Frontal cortex (tissue), 4 donors: ENCODE results near the gene AMPD3. TPM values are rescaled to one million over a fixed set of nuclear protein-coding genes. Genes with fewer than 3 reads are reported as not detected.

Experiments used
- DNase-seq, 2 donors: peaks; one replicate each; pipeline ENCODE4 v3.0.0; 2012; ENCODE audit warnings: low spot score in 2 of 2
- FAIRE-seq: peaks from 2 replicates; lab custom pipeline; 2012; peaks lifted over from hg19 to GRCh38; lab: Jason Lieb, UNC
- total RNA-seq: library from RNA; depleted of rRNA; stranded (reverse); fragments of >200 nt; gene quantifications from one replicate; pipeline ENCODE4 v1.2.3, GENCODE V29; 2014
- donor health status: control.
- donor health status: control.
- donor health status: control.

Gene AMPD3
- total RNA-seq, 1 donor from 2014 or later: 0.82 TPM

DNA sequence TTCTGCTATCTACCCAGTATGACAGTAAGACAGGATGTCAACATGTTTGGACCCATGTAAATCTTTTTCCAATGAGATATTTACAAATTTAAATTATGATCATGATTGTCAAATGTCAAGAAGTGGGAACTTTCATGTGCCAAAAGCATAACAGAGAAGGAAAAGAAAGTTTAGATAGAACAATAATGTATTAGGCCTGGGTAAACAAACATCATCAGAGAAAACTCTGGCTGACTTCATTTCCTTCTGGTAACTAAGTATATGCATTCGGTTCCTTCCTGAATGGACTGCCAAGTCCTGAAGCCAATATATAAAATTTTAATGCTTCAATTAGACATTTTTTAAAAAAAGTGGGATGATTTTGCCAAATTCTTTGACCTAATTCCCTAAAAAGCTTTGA, 69.4 kb downstream of the AMPD3 start:
- DNase-seq (no peak), FAIRE-seq (no peak)

DNA sequence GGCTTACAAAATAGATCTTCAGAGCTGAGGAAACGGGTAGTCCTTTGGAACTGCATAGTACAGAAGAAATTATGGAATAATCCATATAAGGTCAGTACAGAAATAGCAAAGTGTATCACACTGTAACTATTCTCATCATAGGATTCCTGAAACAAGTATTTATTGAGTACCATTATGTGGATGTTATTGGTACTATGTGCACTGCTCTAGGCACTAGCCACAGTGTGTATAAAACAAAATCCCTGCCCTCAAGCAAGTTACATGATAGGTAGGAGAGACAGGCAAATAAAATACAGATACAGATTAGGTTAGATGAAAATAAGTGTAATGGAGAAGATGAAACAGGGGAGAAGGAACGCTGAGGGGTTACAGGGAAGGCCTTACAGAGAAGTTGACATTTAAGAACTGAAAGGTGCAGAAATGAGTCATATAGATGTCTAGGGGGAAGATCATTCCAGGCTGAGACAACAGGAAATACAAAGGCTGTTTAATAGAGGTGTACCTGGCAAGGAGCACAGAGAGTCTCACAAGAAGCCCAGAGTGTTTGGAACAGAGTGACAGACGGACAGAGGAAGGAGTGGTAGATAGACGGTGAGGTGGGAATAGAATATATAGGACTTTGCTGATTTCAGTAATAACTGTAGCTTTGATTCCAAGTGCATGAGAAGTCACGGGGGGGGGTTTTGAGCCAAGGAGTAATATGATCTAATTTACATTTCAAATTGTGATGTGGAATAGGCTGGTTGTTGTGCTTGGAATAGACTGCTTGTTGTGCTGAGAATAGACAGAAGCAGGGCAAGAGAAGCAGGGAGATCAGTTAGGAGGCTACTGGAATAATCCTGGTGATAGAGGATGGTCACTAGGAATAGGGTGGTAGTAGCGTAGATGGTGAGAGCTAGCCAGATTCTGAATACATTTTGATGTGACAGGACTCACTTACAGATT, 72.2 kb downstream of the AMPD3 start:
- DNase-seq: no peak
- FAIRE-seq: no peak

DNA sequence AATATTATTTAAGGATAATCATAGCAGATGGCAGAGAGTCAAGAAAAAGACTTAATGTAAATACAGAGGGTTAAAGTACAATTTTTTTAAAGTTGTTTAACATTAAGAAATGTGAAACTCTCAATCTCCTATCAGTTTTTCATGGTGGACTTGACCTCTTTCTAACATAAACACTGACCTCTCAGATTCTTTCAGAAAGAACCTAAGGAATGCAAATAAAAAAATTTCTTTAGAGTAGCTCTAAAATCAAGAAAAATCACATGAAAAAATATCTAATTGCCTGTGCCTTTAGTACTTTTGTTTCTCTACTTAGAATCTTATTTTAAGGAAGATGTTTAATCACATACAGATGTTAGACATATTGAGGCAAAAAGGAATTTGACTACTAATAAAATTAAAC, 73.1 kb downstream of the AMPD3 start:
- DNase-seq (no peak), FAIRE-seq (peak; percentile 73)

DNA sequence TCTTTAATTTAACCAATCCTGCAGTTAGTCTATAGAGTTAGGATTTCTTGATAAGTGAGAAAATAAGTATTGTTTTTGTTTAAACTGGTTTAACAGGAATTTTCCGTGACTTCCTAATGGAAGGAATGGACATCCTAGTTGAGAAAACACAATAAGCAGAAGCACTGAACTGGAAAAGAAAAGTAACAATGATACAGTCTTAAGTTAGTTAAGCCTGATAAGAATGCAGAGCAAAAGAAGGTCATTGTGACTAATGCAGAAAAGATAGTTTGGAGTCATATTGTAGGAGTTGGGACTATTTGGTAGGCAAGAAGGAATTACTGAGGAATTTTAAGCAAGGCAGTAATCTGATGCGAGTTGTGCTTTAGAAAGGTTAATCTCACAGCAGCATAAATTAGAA, 74.2 kb downstream of the AMPD3 start:
- FAIRE-seq: no peak
- DNase-seq: no peak

DNA sequence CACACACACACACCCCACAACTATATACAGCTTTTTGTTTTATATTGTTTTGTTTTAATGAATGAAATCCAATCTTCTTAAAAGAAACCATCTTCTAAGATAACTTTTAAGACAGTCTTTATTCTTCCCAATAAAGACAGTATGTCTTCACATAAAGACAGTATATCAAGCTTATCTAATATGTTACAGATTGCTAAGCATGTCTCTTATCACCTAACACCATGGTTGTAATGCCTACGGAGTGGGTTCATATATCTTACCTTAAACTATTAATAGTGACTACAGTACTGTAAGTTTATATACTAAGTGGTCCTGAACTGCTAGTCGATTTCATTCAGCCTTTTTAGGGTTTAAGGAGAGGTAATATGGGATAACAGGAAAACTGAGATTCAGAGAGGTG, 77.5 kb downstream of the AMPD3 start:
- DNase-seq (no peak), FAIRE-seq (no peak)

DNA sequence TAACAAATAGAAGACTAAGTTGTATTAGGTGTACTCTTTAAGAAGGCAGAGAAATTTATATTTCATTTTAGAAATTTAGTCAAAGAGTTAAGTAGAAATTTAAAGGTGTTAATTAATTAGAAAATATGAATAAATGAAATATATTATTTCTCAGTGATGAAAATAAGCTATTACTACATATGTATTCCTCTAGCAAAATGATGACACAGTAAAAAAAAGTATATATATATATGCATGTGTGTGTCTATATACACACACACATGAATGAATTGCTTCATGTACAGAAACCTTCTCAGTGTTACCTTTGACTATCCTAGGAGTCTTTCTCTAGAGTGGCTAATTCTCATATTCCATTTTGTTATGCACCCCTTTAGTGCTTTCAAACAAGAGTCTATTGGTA, 78.3 kb downstream of the AMPD3 start:
- peak; percentile 43 for FAIRE-seq
- DNase-seq: no peak

DNA sequence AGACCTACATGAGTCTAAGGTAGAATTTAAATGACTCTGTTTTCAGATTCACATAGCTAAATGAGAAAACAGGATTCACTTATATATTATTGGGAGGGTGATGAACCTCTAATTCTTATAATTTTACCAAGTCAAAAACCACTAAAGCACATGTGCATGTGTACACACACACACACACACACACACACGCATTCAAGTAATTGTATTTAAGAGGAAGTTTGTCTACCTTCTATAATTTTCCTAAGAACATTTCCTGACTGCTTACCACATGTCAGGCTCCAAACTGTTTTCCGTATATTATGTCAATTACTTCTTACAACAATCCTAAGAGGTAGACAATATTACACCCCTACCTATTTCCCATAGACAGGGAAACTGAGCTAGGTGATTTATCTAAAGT, 79.3 kb downstream of the AMPD3 start:
- no peak for FAIRE-seq
- no peak for DNase-seq

DNA sequence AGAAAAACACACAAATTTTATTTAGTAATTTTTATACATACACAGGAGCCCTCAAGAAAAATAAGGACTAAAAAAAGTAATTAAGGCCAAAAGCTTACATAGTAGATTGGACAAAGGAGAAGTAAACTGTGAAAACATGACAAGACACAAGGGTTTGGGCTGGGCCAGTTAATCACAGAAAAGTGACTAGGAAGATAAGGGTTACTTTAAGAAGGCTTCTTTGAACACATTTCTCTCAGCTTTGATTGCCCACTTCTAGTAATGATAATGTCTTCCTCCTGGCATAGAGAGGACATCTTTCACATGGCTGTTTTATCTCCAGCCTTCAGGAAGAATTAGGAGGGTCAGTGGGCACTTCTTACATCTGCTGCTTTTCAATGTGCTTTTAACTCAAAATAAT, 82.5 kb downstream of the AMPD3 start:
- no peak for DNase-seq
- FAIRE-seq: no peak

DNA sequence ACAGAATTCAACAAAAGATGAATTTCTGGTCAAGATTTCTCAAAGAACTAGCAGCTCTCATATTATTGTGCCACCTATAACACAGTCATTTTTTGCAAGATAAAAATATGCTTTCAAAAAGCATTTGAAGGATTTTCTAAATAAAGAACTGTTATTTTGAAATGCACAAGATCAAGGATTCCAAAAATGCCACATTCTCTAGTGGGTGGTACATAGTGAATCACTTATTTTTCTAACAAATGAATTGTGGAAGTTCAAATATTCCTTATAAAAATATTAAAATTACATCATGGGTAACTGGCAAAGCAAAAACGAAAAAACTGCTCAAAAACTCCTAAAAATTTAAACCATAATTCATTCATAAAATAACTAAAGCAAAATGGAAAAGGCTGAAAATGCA, 83.9 kb downstream of the AMPD3 start:
- DNase-seq (no peak), FAIRE-seq (no peak)

DNA sequence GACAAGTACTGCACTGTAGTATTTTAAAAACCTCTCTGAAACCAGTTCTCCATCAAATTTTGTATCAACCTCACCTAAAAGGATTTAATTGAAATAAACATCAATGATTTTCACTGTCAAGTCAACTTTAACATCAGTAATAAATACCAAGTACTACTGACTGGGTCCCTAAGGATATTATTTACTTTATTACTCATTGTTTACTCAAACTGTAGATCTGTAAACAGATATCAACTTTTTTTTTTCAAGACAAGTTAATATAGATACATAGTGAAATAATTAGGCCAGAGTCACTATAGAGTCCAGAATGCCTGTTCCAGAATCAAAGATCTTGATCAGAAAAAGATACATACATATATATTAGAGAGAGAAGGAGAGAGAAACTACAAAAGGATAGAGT, 84.3 kb downstream of the AMPD3 start:
- no peak for DNase-seq
- FAIRE-seq: no peak

DNA sequence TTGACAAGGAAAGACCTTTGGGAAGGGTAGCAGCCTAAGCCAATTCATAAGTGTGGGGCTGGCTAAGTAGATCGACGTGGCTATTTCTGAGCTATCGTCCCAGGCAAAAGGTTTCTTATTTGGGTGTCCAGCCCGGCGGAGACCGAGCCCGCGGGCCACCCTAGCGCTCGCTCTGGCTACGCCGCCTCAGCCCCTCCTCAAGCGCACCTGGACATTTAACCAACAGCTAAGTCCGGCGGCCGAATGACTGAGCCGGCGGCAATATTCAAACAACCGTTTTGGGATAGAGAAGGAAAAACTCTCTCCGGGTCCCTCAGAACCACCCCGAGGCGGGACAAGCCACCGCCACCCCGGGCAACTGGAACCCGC, 85.5 kb downstream of the AMPD3 start:
- DNase-seq (no peak), FAIRE-seq (no peak)

DNA sequence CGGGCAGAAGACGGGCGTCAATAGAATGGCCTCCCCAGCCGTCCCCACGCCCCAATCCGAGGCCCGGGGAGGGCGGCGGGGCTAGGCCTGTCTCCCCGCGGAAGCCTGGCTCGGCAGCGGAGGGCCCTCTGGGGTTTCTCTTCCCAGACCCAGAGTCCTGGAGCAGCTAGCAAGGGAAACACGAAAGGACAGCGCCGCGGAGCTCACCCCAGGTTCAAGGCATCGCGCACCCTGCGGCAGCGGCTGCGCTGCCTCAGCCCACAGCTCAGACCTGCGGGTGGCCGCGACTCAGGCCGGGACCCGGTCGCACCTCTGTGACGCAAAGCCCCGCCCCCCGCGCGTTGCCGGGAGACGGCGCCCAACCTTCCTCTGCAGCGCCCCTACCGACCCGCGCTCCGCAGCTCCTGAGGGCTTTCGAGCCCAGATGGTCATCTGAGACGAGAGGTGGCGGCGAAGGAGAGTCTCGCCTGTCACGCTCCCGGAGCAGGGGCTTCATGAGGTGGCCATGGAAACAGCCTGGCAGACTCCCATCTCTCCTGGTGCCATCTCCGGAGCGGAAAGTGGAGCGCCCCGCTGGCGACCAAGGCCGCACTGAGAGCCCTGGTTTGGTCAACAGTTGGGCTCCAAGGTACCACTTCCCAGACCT, 86.0 kb downstream of the AMPD3 start, which contains the start of gene RNF141:
Gene RNF141 (minus strand): TSS at position 273 of the 646 bp plus-strand sequence. CDS start 7,029 bp downstream, outside the sequence.
- DNase-seq (peak; percentile 93), FAIRE-seq (no peak)

DNA sequence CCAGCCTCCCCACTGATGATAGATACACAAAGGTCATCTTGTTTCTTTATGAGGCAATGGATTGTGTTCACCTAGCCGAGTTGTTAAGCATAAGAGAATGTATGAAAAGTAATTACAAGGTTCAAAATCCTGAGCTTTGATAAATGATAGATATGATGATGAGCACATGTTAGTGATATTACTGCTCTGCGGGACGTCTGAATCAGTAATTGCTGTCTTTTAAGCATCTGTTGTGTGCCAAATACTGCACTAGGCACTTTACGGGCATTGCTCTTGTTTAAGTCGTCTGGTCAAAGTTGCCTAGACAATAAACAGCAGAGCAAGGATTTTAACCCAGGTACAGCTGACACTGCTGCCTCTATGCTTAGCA, 86.5 kb downstream of the AMPD3 start:
- no peak for FAIRE-seq
- DNase-seq: peak in 1 of 2 donors; percentile 21

DNA sequence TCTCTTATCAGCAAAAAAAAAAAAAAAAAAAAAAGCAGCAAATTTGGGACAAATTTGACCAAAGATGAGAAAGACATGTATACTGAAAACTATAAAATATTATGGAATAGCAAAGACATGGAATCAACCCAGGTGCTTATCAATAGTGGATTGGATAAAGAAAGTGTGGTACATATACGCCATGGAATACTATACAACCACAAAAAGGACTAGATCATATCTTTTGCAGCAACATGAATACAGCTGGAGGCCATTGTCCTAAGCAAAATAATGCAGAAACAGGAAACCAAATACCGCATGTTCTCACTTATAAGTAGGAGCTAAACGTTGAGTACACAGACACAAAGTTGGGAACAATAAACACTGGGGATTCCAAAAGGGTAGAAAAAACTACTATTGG, 87.7 kb downstream of the AMPD3 start:
- peak; percentile 36 for FAIRE-seq
- no peak for DNase-seq

DNA sequence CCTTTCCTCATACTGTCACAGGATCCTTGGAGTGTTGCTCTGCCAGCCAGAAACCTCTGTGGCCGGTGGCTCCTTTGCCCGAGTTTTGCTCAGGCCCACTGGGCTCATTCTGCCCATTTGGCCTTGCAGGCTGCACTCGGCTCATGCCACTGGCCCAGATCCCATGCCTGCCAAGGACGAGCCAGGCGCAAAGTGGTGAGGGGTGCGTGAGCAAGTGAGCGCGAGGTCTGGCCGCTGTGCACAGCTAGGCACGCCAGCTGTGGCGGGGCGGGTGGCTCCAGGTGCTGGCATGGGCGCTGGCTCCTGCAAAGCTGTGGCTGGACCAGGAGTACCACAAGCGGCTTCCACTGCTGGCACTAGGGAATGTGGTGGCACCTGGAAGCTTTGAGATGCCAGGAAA, 88.7 kb downstream of the AMPD3 start:
- FAIRE-seq (no peak), DNase-seq (no peak)

DNA sequence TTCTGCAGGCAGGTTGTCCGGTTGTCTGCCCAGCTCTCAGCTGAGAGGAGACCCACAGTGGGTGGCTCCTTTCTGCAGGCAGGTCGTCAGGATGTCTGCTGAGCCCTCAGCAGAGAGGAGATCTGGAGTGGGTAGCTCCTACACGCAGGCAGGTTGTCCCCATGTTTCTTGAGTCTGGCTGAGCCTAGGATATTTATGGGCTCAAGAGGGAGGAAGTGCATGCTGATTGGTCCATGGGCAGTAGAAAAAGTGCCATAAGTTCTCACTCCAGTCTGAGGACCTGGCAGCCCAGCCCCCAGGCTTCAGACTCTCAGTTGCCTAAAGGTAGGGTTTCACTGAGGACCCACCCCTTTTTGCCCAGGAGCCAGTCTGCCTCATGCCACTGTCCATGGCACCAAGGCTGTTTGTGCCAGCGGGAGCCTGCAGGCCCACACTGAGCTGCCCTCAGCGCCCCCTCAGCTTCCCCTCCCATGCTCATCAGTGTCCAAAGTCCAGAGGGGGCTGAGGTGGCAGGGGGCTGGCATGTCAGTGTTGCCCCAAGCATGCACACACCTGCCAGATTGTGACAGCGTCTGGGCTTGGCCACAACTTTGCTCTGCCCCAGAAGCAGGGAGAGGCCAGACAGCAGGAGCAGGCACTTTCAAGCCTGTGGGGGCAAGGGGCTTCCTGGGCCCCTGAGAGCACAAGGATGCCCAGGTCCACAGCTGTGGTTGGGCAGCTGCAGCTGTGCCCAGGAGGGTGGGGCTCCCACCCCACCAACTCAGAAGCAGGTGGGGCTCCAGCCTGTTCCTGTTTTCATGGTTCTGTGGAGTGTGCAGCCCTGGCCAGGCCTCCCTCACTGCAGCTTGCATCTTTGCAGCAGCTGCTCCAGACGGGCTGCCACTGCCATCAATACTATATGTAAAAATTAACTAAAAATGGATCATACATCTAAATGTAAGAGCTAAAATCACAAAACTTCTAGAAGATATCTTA, 89.7 kb downstream of the AMPD3 start:
- no peak for DNase-seq
- FAIRE-seq: no peak

DNA sequence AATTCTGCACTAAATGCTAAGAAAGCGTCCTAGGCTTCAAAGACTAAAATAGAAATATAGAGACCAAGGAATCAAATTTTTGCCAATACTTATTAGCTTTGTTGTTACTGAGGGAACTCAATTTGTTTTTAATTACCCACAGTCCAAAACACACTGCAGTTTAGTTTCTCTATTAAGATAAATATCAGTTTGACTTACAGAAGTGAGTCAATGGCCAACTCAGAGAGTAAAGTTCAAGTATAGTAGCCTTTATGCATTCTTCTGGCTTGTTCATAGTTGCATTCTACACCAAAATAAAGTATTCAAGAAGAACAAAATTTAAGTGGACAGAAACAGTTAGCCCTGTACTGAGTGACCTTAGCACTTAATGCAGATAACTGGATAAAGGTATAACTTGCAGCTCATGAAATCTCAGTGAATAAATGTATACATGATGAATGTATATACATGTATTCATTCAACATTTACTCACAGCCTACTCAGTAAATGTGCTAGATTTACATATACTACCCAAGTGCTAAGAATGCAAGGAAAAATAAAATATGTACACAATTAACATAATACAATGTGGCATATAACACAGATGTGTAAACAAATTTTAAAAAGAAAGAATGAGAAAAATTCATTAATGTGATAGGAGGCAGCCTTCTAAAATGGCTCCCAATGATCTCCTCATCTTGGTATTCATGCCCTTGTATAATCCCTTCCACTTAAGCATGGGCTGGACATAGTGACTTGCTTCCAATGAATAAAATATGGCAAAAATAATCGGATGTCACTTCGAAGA, 95.6 kb downstream of the AMPD3 start:
- FAIRE-seq: no peak
- DNase-seq: no peak

DNA sequence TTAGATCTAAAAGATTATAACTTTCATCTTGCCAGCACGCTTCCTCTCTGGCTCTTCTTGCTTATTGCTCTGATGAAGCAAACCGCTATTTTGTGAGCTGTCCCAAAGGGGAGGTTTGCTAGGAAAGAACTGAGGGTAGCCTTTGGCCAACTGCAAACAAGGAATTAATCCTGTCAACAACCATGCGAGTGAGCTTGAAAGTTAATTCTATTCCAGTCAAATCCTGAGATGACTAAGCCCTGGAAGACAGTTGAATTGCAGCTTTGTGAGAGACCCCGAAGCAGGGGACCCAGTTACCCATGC, 96.2 kb downstream of the AMPD3 start:
- FAIRE-seq (no peak), DNase-seq (no peak)

DNA sequence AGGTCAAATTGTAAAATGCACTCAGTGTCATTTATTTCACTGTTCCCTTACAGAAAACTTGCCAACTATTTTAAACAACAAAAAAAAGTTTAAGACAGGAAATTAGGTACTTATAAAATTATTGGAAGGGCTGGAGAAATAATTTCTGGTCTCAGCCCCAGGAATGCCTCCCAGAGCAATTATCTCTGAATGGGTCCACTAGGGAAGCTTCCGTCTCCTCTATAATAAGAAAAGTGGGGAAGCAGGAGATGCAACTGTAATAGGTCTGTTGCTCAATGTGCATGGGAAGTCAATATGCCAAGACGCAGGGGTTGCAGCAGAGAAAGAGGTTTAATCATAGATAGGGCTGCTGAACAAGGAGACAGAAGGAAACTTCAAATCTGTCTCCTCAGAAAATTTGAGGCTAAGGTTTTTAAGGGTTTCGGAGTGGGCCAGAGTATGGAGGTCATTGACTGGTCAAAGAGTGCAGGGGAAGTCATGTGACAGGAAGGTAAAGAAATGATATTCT, 96.8 kb downstream of the AMPD3 start:
- FAIRE-seq (no peak), DNase-seq (no peak)

DNA sequence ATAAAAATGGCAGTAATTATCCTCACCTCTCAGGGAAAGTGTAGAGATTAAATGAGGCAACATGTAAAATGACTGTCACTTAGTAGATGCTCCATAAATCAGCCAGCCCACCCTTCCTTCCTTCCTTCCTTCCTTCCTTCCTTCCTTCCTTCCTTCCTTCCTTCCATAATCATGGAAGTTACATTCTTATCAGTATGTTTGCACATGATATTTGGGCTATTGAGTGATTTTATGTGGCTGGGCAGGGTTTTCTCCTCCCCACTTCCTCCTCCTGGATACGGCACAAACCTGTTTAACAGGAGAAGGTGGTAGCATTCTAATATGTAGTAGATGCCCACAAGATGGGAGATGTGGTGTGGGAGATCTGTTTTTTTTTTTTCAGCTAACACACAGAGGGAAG, 101.5 kb downstream of the AMPD3 start:
- DNase-seq (no peak), FAIRE-seq (no peak)
